Neuron (in vitro differentiated cells): ENCODE measurements around the gene ZC2HC1C.

Experiments used
- H2AFZ ChIP-seq: one replicate; pipeline ENCODE4 v1.6.1; 2013; ENCODE audit warnings: low read depth, mild to moderate bottlenecking, inconsistent platforms, low read length, moderate library complexity
- H3K27me3 ChIP-seq: one replicate; pipeline ENCODE4 v1.6.1; 2013; ENCODE audit warnings: low read length; ENCODE audit not compliant: insufficient read depth
- H3K36me3 ChIP-seq: one replicate; pipeline ENCODE4 v1.6.1; 2013; ENCODE audit warnings: low read length; ENCODE audit not compliant: insufficient read depth
- H3K4me1 ChIP-seq: one replicate; pipeline ENCODE4 v1.6.1; 2013; ENCODE audit warnings: low read length; ENCODE audit not compliant: insufficient read depth
- H3K4me3 ChIP-seq: 2 replicates; pipeline ENCODE4 v1.5.1; 2013; ENCODE audit warnings: mild to moderate bottlenecking, low read length, moderate library complexity
- H3K9me3 ChIP-seq: one replicate; pipeline ENCODE4 v1.6.1; 2013; ENCODE audit warnings: low read length

ZC2HC1C gene

DNA sequence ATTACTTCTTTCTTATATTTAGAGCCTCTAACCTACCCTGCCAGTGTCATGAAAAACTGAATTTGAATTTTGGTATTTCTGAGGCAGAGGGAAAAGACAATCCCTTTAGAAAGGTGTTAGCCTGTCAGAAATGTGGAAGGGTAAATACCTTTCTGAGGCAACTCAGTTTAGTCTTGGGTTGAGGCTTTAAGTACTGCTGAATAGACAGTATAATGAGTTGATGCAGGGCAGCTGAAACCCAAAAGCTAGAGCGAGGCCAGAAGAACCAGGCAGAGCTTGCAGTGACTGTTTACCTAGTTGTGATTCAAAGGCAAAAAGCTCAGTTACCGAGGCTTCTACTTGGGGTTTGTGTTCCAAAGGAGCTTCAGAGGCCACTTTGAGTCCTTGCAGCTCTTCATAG is 18.7 kb downstream of the ZC2HC1C start:
- Histone ChIP-seq H2AFZ (no peak overlapping the region), H3K4me3 (no peak overlapping the region), H3K36me3 (peaks cover 24% of the 10 kb centered on the region), H3K27me3 (no peaks in the 10 kb centered on the region), H3K4me1 (no peaks in the 10 kb centered on the region), H3K9me3 (no peaks in the 10 kb centered on the region)

DNA sequence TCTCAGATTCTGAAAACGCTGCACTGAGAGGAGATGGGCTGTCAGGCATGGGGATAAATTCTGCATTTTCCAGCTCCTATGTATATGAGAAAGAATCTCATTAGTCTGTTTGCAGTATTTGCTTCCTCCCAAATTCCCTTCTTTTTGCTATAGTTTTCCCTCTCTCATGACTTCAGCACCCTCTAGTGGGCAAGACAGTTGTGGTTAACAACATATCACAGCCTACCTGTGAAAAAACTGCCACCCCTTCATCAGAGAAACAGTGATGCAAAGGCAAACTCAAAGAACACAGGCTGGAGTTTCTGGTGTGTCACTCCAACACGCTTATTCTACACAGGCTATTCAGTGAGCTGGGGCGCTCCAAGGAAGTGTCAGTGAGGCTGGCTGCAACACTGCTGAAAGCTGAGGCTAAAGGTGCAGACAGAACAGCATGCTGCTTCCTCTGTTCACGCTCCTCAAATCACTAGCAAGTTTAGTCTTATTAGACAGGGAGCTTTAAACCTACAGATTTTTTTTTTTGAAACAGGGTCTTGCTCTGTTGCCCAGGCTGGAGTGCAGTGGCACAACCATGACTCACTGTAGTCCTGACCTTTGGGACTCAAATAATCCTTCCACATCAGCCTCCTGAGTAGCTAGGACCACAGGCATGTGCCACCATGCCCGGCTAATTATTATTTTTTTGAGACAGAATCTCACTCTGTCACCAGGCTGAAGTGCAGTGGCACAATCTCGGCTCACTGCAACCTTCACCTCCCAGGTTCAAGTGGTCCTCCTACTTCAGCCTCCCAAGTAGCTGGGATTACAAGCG is 19.3 kb downstream of the ZC2HC1C start:
- Histone ChIP-seq H3K4me1 (no peaks in the 10 kb centered on the region), H3K36me3 (peaks cover 21% of the 10 kb centered on the region)

GRCh38 chr14:75090353-75090752 is 20.9 kb downstream of the ZC2HC1C start:
- Histone ChIP-seq H3K4me3 (no peak overlapping the region), H3K27me3 (no peaks in the 10 kb centered on the region), H3K9me3 (no peaks in the 10 kb centered on the region), H3K4me1 (no peaks in the 10 kb centered on the region), H2AFZ (no peak overlapping the region), H3K36me3 (peaks cover 14% of the 10 kb centered on the region)

More for the DNA sequence above, 19.3 kb downstream of the ZC2HC1C start:
- Histone ChIP-seq H3K9me3 (no peaks in the 10 kb centered on the region), H3K27me3 (no peaks in the 10 kb centered on the region), H2AFZ (no peak overlapping the region), H3K4me3 (no peak overlapping the region)

GRCh38 chr14:75091251-75091650 is 21.8 kb downstream of the ZC2HC1C start:
- Histone ChIP-seq H3K9me3 (no peaks in the 10 kb centered on the region), H3K4me1 (no peaks in the 10 kb centered on the region), H3K27me3 (no peaks in the 10 kb centered on the region), H2AFZ (no peak overlapping the region), H3K36me3 (peaks cover 14% of the 10 kb centered on the region), H3K4me3 (no peak overlapping the region)

- H3K36me3 ChIP-seq, result peaks cover 12% of the 10 kb centered on the region
- H3K4me1 ChIP-seq, result no peaks in the 10 kb centered on the region
- H2AFZ ChIP-seq, result no peak overlapping the region
- H3K9me3 ChIP-seq, result no peaks in the 10 kb centered on the region
- H3K27me3 ChIP-seq, result no peaks in the 10 kb centered on the region
- H3K4me3 ChIP-seq, result no peak overlapping the region
These were observed 23.3 kb downstream of the ZC2HC1C start for GRCh38 chr14:75092698-75093097.

DNA sequence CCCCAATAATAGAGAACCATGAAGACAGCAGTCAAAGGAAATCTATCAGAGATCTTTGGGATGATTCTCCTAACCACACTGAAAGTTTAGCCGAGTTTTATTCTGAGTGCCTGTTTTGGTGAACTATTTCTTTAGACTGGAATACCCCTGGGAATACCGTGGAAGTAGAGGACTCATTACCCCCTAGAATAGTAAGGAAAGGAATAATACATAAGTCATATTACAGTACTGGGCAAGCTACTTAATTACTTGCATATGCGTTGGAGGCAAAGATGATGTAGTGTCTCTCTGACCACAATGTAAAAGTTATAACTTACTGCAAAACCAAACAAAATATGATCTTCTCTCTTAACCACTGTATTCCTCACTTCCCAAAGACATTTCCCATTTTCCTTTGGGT is 25.5 kb downstream of the ZC2HC1C start:
- Histone ChIP-seq H3K4me1 (no peaks in the 10 kb centered on the region), H3K9me3 (no peaks in the 10 kb centered on the region), H3K4me3 (no peak overlapping the region), H3K36me3 (peaks cover 15% of the 10 kb centered on the region), H2AFZ (no peak overlapping the region), H3K27me3 (no peaks in the 10 kb centered on the region)

DNA sequence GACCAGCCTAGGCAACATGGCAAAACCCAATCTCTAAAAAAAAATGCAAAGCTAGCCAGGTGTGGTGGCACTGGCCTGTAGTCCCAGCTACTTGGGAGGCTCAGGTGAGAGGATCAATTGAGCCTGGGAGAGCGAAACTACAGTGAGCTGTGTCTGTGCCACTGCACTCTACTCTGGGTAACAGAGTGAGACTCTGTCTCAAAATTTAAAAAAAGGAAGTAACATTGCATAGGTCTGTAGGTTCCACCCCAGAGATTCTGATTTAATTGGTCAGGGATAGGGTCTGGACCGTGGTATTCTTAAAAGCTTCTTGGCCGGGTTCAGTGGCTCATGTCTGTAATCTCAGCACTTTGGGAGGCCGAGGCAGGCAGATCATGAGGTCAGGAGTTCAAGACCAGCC is 26.2 kb downstream of the ZC2HC1C start:
- no peaks in the 10 kb centered on the region for H3K4me1 ChIP-seq
- no peak overlapping the region for H2AFZ ChIP-seq
- H3K27me3 ChIP-seq, result no peaks in the 10 kb centered on the region
- H3K9me3 ChIP-seq, result no peaks in the 10 kb centered on the region
- H3K36me3 ChIP-seq, result peaks cover 17% of the 10 kb centered on the region
- no peak overlapping the region for H3K4me3 ChIP-seq

DNA sequence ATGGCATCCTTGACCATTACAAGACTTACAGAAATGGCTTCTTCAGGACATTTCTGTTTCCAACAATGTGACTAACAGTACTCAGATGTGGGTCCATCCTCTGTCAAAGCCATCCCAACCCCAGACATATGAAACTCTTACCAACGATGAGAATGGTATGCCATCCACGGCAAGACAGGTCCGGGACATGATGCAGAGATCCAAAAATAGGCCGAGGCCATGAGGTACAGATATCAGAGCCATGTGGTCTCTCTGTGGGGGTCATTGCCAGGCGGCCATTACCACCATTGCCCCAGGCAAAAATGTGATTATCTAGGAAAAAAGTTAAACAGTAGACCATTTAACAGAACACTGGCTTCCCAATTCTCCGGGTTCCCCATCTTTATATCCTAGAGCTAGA is 27.5 kb downstream of the ZC2HC1C start:
- H3K4me1 ChIP-seq, result no peaks in the 10 kb centered on the region
- peaks cover 23% of the 10 kb centered on the region for H3K36me3 ChIP-seq

DNA sequence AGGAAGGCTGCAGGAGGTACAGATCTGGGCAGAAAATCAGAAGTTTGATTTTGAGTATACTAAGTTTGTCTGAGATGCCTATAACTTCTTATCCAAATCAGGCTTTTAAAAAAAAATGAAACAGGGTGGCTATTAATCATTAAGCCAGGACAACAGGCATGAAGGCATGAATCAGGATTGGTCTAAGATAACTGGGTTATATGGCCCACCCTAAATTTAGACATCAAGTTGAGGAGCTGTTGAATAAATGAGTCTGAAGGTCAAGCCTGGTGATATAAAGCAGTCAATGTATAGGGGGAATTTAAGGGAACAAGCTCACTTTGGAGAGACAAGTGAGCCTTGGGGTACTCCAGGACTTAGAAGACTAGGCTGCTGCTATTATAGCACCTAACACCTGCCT is 28.8 kb downstream of the ZC2HC1C start:
- no peak overlapping the region for H2AFZ ChIP-seq
- no peaks in the 10 kb centered on the region for H3K27me3 ChIP-seq
- no peaks in the 10 kb centered on the region for H3K4me1 ChIP-seq
- H3K4me3 ChIP-seq, result no peak overlapping the region
- peaks cover 23% of the 10 kb centered on the region for H3K36me3 ChIP-seq
- H3K9me3 ChIP-seq, result no peaks in the 10 kb centered on the region

More for the DNA sequence above, 27.5 kb downstream of the ZC2HC1C start:
- no peak overlapping the region for H3K4me3 ChIP-seq
- no peaks in the 10 kb centered on the region for H3K9me3 ChIP-seq
- H2AFZ ChIP-seq, result no peak overlapping the region
- no peaks in the 10 kb centered on the region for H3K27me3 ChIP-seq

GRCh38 chr14:75098682-75099081 is 29.2 kb downstream of the ZC2HC1C start:
- H3K4me1 ChIP-seq, result no peaks in the 10 kb centered on the region
- no peaks in the 10 kb centered on the region for H3K9me3 ChIP-seq
- H3K4me3 ChIP-seq, result no peak overlapping the region
- peaks cover 26% of the 10 kb centered on the region for H3K36me3 ChIP-seq
- H2AFZ ChIP-seq, result no peak overlapping the region
- H3K27me3 ChIP-seq, result no peaks in the 10 kb centered on the region

GRCh38 chr14:75101491-75101890 is 32.0 kb downstream of the ZC2HC1C start:
- H3K4me1 ChIP-seq, result no peaks in the 10 kb centered on the region
- no peak overlapping the region for H3K4me3 ChIP-seq
- no peaks in the 10 kb centered on the region for H3K27me3 ChIP-seq
- peaks cover 34% of the 10 kb centered on the region for H3K36me3 ChIP-seq
- no peak overlapping the region for H2AFZ ChIP-seq
- H3K9me3 ChIP-seq, result no peaks in the 10 kb centered on the region

- Histone ChIP-seq H3K36me3 (peaks cover 36% of the 10 kb centered on the region), H3K4me1 (no peaks in the 10 kb centered on the region), H3K9me3 (no peaks in the 10 kb centered on the region), H3K4me3 (no peak overlapping the region), H2AFZ (no peak overlapping the region), H3K27me3 (no peaks in the 10 kb centered on the region)
These were observed 37.7 kb downstream of the ZC2HC1C start for GRCh38 chr14:75107186-75107585.

DNA sequence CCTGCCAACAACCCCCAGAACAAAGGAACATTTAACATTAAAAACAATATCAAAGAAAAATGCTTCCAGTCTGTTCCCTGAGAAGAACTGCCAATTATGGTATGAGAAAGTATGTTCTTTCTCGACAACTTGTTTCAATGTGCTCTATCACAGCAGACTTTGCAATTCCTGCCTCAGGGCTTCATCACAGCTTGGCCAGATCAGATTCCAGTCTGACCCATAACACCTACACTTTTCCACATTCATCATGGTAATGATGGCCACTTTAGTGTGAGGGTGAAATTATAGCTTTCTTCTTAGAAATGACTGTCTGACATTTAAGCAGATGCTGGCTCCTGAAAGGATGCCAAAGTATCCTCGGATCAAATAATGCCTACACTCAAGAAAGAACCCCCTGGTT is 40.4 kb downstream of the ZC2HC1C start:
- Histone ChIP-seq H2AFZ (no peak overlapping the region), H3K4me3 (no peak overlapping the region), H3K4me1 (no peaks in the 10 kb centered on the region), H3K27me3 (no peaks in the 10 kb centered on the region), H3K9me3 (no peaks in the 10 kb centered on the region), H3K36me3 (peaks cover 46% of the 10 kb centered on the region)
